MV-4-11 (cell line): ENCODE results near the gene UTP14A.

Experiments
- DNase-seq: peaks from one replicate; lab custom pipeline; 2025; lab: John Stamatoyannopoulos, UW

The UTP14A gene

GRCh38 chrX:129945131-129945530, 39.2 kb downstream of the UTP14A start:
- DNase-seq, result no peak

- no peak for DNase-seq
Observed at GRCh38 chrX:129953334-129953648, 47.3 kb downstream of the UTP14A start.

- no peak for DNase-seq
Observed at GRCh38 chrX:129953881-129954280, 47.9 kb downstream of the UTP14A start.

DNA sequence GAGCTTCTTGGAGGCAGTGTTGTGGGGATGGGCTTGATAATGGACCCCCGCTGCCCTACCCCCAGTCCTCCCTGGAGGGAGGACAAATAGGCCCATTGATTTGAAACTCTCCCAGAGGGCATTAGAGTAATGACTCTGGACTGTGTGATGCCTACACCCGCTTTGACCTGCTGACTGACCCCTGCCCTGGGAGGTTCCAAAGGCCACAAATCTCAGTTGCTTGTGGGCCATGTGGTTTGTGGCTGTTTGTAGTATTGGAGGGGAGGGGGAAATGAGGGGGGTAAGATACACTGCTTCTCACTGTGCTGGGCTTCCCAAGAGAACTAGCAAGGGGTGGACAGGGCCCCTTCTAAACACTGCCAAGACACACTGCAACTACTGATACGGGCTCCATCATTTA, 48.8 kb downstream of the UTP14A start:
- DNase-seq, result no peak

DNA sequence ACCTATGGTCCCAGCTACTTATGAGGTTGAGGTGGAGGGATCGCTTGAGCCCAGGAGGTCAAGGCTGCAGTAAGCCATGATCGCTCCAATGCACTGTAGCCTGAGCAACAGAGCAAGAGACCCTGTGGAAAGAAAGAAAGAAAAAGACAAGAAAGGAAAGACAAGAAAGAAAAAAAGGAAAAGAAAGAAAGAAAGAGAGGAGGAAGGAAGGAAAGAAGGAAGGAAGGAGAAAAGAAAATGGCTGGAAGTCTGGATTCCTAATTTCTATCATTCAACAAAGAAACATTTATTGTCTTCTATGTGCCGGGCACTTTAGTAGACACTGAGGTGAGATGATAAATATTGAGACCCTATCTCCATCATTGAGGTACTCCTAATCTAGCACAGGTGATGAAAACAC, 49.7 kb downstream of the UTP14A start:
- DNase-seq, result no peak

- no peak for DNase-seq
Observed at GRCh38 chrX:129956145-129956544, 50.2 kb downstream of the UTP14A start.

DNA sequence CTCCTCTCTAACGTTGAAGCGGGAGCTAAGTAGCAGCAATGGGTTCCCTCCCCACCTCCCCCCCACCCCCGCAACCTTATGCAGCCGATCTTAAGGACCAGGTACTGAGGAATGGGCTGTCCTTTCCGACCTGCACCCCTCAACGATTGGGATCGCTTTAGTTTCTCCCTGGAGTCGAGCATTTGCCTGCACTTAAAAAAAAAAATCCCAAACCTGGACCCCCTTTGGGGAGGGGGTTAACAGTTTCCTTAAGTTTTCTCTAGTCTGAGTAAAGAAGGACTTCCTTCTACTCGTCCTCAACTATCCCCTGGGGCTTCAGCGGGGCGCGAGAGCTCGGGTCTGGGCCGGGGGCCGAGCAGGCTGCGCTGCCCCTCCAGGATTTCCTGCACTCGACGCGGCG, 50.8 kb downstream of the UTP14A start:
- no peak for DNase-seq

DNA sequence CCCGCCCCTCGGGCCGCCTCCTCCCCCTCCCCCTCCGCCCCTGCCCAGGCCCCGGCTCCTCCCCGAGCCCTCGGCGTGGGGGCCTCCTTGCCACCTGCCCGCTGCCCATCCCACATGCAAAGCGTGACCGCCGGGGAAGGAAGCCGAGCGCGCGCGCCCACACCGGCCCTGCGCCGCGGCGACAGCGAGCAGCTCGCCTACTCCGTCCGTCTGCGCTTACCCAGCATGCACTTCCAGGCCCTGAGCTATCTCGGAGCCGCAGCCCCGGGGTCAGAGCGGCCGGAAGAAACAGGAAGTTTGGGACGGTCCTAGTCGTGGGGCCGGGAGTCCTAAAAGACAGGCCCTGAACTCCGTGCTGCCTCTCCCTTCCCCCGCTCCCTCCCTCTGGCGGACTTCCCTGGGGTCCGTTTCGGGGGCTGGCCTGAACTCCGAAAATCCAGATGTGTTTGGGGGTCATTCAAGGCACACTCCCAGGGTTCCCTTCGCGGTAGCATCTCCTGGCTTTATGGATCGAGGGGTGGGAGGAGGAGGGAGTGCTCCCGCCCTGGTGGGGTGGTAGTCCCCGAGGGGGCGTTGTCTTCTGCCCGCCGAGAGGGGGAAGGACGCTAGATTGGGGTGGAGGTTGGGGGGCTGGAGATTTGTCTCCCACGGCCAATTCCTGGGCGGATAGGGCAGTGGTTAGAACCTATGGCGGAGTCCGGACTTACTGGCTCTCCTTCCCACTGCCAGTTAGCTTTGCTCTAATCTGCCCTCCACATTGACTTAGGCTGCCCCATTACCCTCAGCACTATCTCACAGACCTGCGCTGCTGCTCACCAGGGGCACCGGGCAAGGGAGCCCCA, 51.5 kb downstream of the UTP14A start:
- peak; percentile 79 for DNase-seq

DNA sequence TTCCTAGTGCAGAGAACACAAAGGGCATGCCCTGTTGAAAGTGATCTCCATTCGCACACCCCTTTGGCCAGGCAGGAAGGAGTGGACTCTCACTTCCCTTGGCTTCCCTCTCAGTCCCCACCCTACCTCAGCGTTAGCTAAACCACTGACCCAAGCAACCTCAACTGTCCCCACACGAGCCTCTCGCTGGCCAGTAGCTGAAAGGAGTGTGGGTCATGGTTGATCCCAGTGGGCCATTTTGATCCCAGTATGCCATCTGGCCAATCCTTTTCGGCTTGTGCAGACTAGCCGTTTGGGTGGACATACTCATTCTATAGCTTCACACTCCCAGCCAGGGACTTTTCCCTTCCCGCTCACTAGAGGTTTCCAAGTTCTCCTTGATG, 52.1 kb downstream of the UTP14A start:
- peak; percentile 18 for DNase-seq

DNA sequence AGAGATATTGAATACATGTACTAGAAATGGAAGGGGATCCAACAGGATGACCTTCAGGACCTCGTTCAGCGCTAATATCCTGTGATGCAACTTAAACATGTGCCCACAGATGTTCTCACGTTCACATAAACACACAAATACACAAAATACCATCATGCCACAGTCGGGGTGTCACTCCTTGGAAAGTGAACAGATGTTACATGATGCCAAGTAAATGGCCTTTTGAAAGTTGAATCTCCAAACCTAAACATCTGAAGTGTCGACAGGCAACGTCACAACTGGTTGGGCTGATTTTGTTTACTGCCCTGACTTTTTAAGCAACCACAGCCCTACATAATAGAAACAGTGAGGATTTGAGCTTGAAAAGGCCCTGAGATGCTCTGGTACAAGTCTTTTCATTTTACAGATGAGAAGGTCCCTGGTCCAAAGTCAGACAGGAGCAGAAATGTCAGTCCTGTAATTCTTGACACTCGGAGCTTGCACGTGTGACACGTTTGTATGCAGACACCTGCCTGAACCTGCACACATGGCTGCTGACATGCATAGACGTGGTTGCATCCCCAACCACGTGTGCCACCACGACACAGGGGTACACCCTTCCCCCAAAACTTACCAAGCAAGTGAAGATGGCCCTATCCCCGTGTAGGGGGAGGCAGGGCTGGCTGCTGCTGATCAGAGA, 53.0 kb downstream of the UTP14A start:
- no peak for DNase-seq

DNA sequence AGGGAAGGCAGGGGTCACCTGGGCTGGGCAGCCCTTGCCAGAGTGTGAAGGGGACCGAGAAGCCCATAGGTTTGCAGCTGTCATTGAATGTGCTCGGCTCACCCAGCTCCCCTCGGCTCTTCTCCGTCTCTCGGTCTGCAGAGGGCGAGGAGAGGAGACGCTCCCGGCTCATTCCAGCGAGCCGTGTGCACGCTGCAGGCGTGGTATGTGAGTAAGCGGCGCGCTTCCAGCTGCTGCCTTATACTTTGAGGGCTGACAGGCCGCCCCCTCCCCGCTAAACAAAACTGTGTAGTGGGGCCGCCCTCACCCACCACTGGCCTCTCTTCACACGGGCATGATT, 53.5 kb downstream of the UTP14A start:
- DNase-seq, result no peak

DNA sequence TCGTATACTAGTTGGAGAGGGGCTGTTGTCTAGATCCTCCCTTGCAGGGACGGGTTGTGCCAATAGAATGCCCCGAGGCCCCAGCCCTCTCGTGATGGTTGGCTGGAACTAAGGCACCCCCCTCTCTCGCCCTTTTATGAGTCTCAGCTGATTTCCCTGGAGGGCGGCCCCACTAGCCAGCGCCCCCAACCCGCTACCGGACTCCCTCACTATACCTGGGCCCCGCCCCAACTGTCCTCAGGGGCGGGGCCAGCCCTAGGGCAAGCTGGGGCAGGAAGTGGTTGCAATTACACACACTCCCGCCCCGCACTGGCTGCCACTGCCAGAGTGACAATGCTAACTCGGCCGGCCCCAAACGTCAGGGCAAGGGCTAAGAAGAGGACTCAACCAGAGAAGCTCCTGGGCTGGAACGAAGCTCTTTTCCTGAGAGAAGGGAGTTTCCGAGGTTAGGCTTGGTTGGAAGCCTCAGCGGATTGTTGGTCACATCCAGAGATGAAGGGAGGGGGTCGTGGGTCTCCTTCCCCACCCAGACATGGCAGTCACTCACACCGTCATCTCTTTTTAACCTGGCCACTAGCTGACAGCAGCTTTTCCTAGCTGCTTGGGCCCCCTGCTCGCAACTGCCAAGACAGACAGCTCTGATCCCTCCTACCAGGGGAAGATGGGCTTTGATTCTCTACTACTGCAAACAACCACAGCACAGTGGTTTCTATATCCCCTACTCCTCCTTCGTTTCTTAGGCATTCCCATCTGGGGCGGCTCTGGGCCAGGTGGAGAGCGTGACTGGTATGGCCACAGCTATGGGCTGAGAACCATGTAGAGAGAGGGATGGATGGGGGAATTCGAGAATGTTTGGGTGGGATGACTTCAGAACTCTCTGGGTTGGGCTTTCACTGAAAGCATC, 55.5 kb downstream of the UTP14A start:
- peak; percentile 63 for DNase-seq

GRCh38 chrX:129963729-129964128, 57.8 kb downstream of the UTP14A start:
- no peak for DNase-seq

DNA sequence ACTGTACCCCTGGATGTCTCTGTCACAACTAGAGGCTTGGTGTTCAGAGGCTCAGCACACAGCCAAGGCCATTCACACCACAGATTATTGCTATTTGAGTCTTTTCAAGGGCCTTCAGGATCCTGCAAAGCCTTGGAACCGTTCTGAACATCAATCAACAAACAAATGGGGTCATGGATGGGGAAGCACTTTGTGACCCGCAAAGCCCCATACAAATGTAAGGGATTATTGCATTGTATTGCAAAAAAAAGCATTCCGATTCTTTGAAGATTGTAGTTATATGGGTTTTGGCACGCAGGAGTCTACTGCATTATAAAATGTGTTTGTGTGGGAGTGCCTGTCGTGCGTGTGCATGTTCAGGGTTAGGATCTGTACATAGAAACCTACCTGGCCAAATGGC, 59.2 kb downstream of the UTP14A start:
- DNase-seq, result no peak

GRCh38 chrX:129968968-129969367, 63.0 kb downstream of the UTP14A start:
- no peak for DNase-seq

GRCh38 chrX:129976441-129976840, 70.5 kb downstream of the UTP14A start:
- no peak for DNase-seq
